ENCODE results near the gene PPP2R2B. TPM values are rescaled to one million over a fixed set of nuclear protein-coding genes. Genes with fewer than 3 reads are reported as not detected.

Gene PPP2R2B
- total RNA-seq, 1 donor from 2014 or later, result 10.0 TPM

GRCh38 chr5:146540414-146540813, 338.1 kb downstream of the PPP2R2B start:
- Histone ChIP-seq H3K4me3 (no peak overlapping the region), H3K27me3 (no peaks in the 10 kb centered on the region), H3K4me1 (no peaks in the 10 kb centered on the region), H3K27ac (no peak overlapping the region), H3K9me3 (no peaks in the 10 kb centered on the region), H3K36me3 (no peaks in the 10 kb centered on the region)
- no peak for TF ChIP-seq CTCF (IDR thresholded peaks at IDR 0.05)
- intact Hi-C loops (cut with DNase I), result loop anchor here (10.0 kb wide), 1 partner anchor 1034 kb away; no protein-coding TSS in a partner anchor
- no peak for DNase-seq (ENCODE audit: low spot score in 2 of 2)

GRCh38 chr5:146539973-146540372, 338.6 kb downstream of the PPP2R2B start:
- DNase-seq (ENCODE audit: low spot score in 2 of 2), result no peak
- Histone ChIP-seq H3K4me1 (no peaks in the 10 kb centered on the region), H3K9me3 (no peaks in the 10 kb centered on the region), H3K4me3 (no peak overlapping the region), H3K36me3 (no peaks in the 10 kb centered on the region), H3K27ac (no peak overlapping the region), H3K27me3 (no peaks in the 10 kb centered on the region)
- no peak for TF ChIP-seq CTCF (IDR thresholded peaks at IDR 0.05)
- intact Hi-C loops (cut with DNase I), result loop anchor here (10.0 kb wide), 1 partner anchor 1035 kb away; no protein-coding TSS in a partner anchor

GRCh38 chr5:146538432-146538831, 340.1 kb downstream of the PPP2R2B start:
- Histone ChIP-seq H3K27ac (no peak overlapping the region), H3K9me3 (no peaks in the 10 kb centered on the region), H3K4me1 (no peaks in the 10 kb centered on the region), H3K27me3 (no peaks in the 10 kb centered on the region), H3K4me3 (no peak overlapping the region), H3K36me3 (no peaks in the 10 kb centered on the region)
- intact Hi-C loops (cut with DNase I), result no loop called here
- DNase-seq (ENCODE audit: low spot score in 2 of 2), result no peak
- TF ChIP-seq CTCF (IDR thresholded peaks at IDR 0.05), result no peak

GRCh38 chr5:146533882-146534281, 344.7 kb downstream of the PPP2R2B start:
- no peak for TF ChIP-seq CTCF (IDR thresholded peaks at IDR 0.05)
- Histone ChIP-seq H3K4me3 (no peak overlapping the region), H3K4me1 (no peaks in the 10 kb centered on the region), H3K9me3 (no peaks in the 10 kb centered on the region), H3K27me3 (no peaks in the 10 kb centered on the region), H3K27ac (no peak overlapping the region), H3K36me3 (no peaks in the 10 kb centered on the region)
- intact Hi-C loops (cut with DNase I), result loop anchor here (1.0 to 2.0 kb wide), 2 partner anchors 433 to 654 kb away; no protein-coding TSS in a partner anchor
- DNase-seq (ENCODE audit: low spot score in 2 of 2), result no peak

- no peak overlapping the region for H3K27ac ChIP-seq
- peak; percentile 56 to 87 (median 79) for TF ChIP-seq CTCF (IDR thresholded peaks at IDR 0.05)
- H3K4me3 ChIP-seq, result no peak overlapping the region
- intact Hi-C loops (cut with DNase I), result loop anchor here (1.0 to 2.0 kb wide), 2 partner anchors 433 to 655 kb away; no protein-coding TSS in a partner anchor
- DNase-seq (ENCODE audit: low spot score in 2 of 2), result peak in 1 of 2 donors; percentile 76
- H3K4me1 ChIP-seq, result no peaks in the 10 kb centered on the region
- no peaks in the 10 kb centered on the region for H3K9me3 ChIP-seq
- H3K36me3 ChIP-seq, result no peaks in the 10 kb centered on the region
- H3K27me3 ChIP-seq, result no peaks in the 10 kb centered on the region
These were observed 345.2 kb downstream of the PPP2R2B start for GRCh38 chr5:146533260-146533857.

Measured in ascending aorta (tissue), 2 donors.